GM19099 (cell line): ENCODE data around the gene ZNF445.

ENCODE experiments used
- POLR2A ChIP-seq: IDR thresholded peaks from 3 replicates; pipeline ENCODE4 v1.6.1; 2011; ENCODE audit warnings: low read depth; ENCODE audit not compliant: insufficient read length; ENCODE audit errors: extremely low read depth

Gene ZNF445

GRCh38 chr3:44419923-44420650 lies 57.4 kb downstream of the ZNF445 start:
- TF ChIP-seq POLR2A, result no peak

GRCh38 chr3:44419116-44419922 lies 58.2 kb downstream of the ZNF445 start:
- no peak for TF ChIP-seq POLR2A

GRCh38 chr3:44418549-44418948 lies 58.9 kb downstream of the ZNF445 start:
- no peak for TF ChIP-seq POLR2A

GRCh38 chr3:44416031-44417030 lies 61.1 kb downstream of the ZNF445 start:
- TF ChIP-seq POLR2A, result no peak

- TF ChIP-seq POLR2A, result no peak
These were observed 62.0 kb downstream of the ZNF445 start for GRCh38 chr3:44415421-44415820.

GRCh38 chr3:44414517-44415090 lies 62.9 kb downstream of the ZNF445 start:
- no peak for TF ChIP-seq POLR2A

GRCh38 chr3:44412365-44412764 lies 65.1 kb downstream of the ZNF445 start:
- no peak for TF ChIP-seq POLR2A

GRCh38 chr3:44411031-44411645 lies 66.3 kb downstream of the ZNF445 start:
- TF ChIP-seq POLR2A, result no peak

GRCh38 chr3:44409640-44410410 lies 67.6 kb downstream of the ZNF445 start:
- no peak for TF ChIP-seq POLR2A

- no peak for TF ChIP-seq POLR2A
These were observed 74.9 kb downstream of the ZNF445 start for GRCh38 chr3:44402548-44402947.

GRCh38 chr3:44400771-44401170 lies 76.7 kb downstream of the ZNF445 start:
- no peak for TF ChIP-seq POLR2A

GRCh38 chr3:44398853-44399252 lies 78.6 kb downstream of the ZNF445 start:
- no peak for TF ChIP-seq POLR2A

- TF ChIP-seq POLR2A, result no peak
These were observed 81.0 kb downstream of the ZNF445 start for GRCh38 chr3:44396200-44397171.

GRCh38 chr3:44395714-44396113 lies 81.8 kb downstream of the ZNF445 start:
- no peak for TF ChIP-seq POLR2A
